HepG2 (cell line): ENCODE measurements around the gene DOCK10. TPM values are rescaled to one million over a fixed set of nuclear protein-coding genes. Genes with fewer than 3 reads are reported as not detected.

ENCODE experiments used
- ATAC-seq: fragments of 200-7000 bp; cut with Tn5 transposase; 3 replicates; pipeline ENCODE4 v1.9.1; 2020; ENCODE audit warnings: mild to moderate bottlenecking, moderate library complexity
- BruUV-seq: library from RNA; stranded (reverse); fragments of 400-500 nt; replicated peaks from 2 replicates; lab custom pipeline; 2021; lab: Mats Ljungman, UMichigan
- CTCF ChIA-PET: fragments of 300-600 bp; formaldehyde crosslinking; extraction: SDS; loops from one replicate; lab custom pipeline; 2021; ENCODE audit warnings: low total read pairs, inconsistent platforms, low intra/inter-chr PET ratio; lab: Yijun Ruan, JAX
- POLR2A ChIA-PET: fragments of 350-600 bp; sonication (Branson Sonifier 250); formaldehyde crosslinking; loops from one replicate; lab custom pipeline; 2020; ENCODE audit warnings: antibody characterized with exemption, inconsistent platforms; lab: Yijun Ruan, JAX
- DNase-seq: peaks from one replicate; pipeline ENCODE4 v3.0.0-alpha.2; 2015; ENCODE audit warnings: low spot score
- FAIRE-seq: peaks from 3 replicates; lab custom pipeline; 2011; peaks lifted over from hg19 to GRCh38; lab: Jason Lieb, UNC
- H2AFZ ChIP-seq: one replicate; pipeline ENCODE4 v1.6.1; 2011; ENCODE audit warnings: low read length, inconsistent platforms
- H3K27ac ChIP-seq: fragments of 300-600 bp; 3 replicates; pipeline ENCODE4 v1.8.0; 2011; ENCODE audit warnings: mixed run types, mild to moderate bottlenecking, mixed read lengths, low read length, inconsistent platforms; ENCODE audit not compliant: insufficient read depth; ENCODE audit errors: extremely low read length
- H3K27me3 ChIP-seq, 2 experiments: fragments of 200-600 bp in 1 of 2; 2 replicates in 1 of 2; 3 replicates in 1 of 2; pipeline versions ENCODE4 v1.6.0 to v1.8.0; 2011; ENCODE audit warnings: low read length in 2 of 2, mild to moderate bottlenecking in 2 of 2, moderate library complexity in 2 of 2, inconsistent platforms in 1 of 2; ENCODE audit not compliant: insufficient read depth in 2 of 2, control insufficient read depth in 1 of 2
- H3K36me3 ChIP-seq, 2 experiments: fragments of 200-600 bp in 1 of 2; replicated peaks in 1 of 2; 2 replicates in 1 of 2; 3 replicates in 1 of 2; pipeline versions ENCODE4 v1.5.1 to v1.8.0; 2011; ENCODE audit warnings: low read length in 2 of 2, inconsistent platforms in 1 of 2; ENCODE audit not compliant: insufficient read depth in 2 of 2, control insufficient read depth in 1 of 2
- H3K4me1 ChIP-seq: 2 replicates; pipeline ENCODE4 v1.5.1; 2012; ENCODE audit warnings: low read length, inconsistent platforms; ENCODE audit not compliant: insufficient read depth
- H3K4me2 ChIP-seq: 2 replicates; pipeline ENCODE4 v1.6.0; 2011; ENCODE audit warnings: low read depth, low read length, inconsistent platforms
- H3K4me3 ChIP-seq, 3 experiments: fragments of 200-600 bp in 1 of 3; sonication (generic), shearing (Covaris generic) in 1 of 3; replicated peaks in 1 of 3; 2 replicates each; pipeline ENCODE4 v1.5.1; 2011 to 2016; ENCODE audit warnings: low read length in 3 of 3, inconsistent platforms in 2 of 3, low read depth in 2 of 3, mild to moderate bottlenecking in 2 of 3, control low read depth in 1 of 3, mixed read lengths in 1 of 3; ENCODE audit not compliant: insufficient read depth in 1 of 3
- H3K79me2 ChIP-seq: one replicate; pipeline ENCODE4 v1.6.1; 2011; ENCODE audit warnings: low read length, inconsistent platforms; ENCODE audit not compliant: insufficient read depth
- H3K9ac ChIP-seq: 2 replicates; pipeline ENCODE4 v1.6.0; 2011; ENCODE audit warnings: mild to moderate bottlenecking, low read depth, low read length, inconsistent platforms; ENCODE audit not compliant: insufficient read depth
- H3K9me3 ChIP-seq: 2 replicates; pipeline ENCODE4 v1.5.1; 2012; ENCODE audit warnings: mild to moderate bottlenecking, low read length
- H4K20me1 ChIP-seq: 2 replicates; pipeline ENCODE4 v1.6.0; 2011; ENCODE audit warnings: inconsistent platforms, mild to moderate bottlenecking, low read length, moderate library complexity; ENCODE audit not compliant: insufficient read depth
- CBX2 ChIP-seq, 2 experiments: fragments of 200-600 bp in 1 of 2; sonication (generic); formaldehyde crosslinking in 1 of 2; IDR thresholded peaks; 2 replicates each; pipeline versions ENCODE4 v1.7.0 to v1.8.1; 2018 to 2022; ENCODE audit warnings: low read depth in 2 of 2, low read length in 1 of 2, mild to moderate bottlenecking in 1 of 2, missing genetic modification reagents in 1 of 2
- CHD4 ChIP-seq: fragments of 200-600 bp; sonication (generic); IDR thresholded peaks from 2 replicates; pipeline ENCODE4 v1.7.0; 2017; ENCODE audit warnings: mild to moderate bottlenecking, low read length, borderline replicate concordance
- RAD21 ChIP-seq: fragments of 450-650 bp; formaldehyde crosslinking; IDR thresholded peaks from 2 replicates; pipeline ENCODE4 v1.5.0; 2020; ENCODE audit warnings: mild to moderate bottlenecking
- SYNCRIP ChIP-seq: fragments of 200-400 bp; formaldehyde crosslinking; IDR thresholded peaks from 2 replicates; pipeline ENCODE4 v1.6.1; 2018; ENCODE audit warnings: mild to moderate bottlenecking, low read depth, low read length; ENCODE audit not compliant: insufficient read depth
- ZBTB44 ChIP-seq: sonication (generic); formaldehyde crosslinking; IDR thresholded peaks from 2 replicates; pipeline ENCODE4 v1.4.0; 2020; ENCODE audit warnings: missing genetic modification reagents
- ZNF296 ChIP-seq: sonication (generic); formaldehyde crosslinking; conservative IDR thresholded peaks from 2 replicates; pipeline ENCODE4 v1.5.0; 2020; ENCODE audit warnings: mild to moderate bottlenecking, missing genetic modification reagents
- WGBS: methylation state at CpG from one replicate; pipeline ENCODE4 v1.1.6; 2017; ENCODE audit warnings: low lambda C conversion rate; 5-methylcytosine and 5-hydroxymethylcytosine counted together
- in situ Hi-C: cut with HindIII; loops from 2 replicates; pipeline ENCODE4 v1.10.0; 2017; ENCODE audit warnings: low pct_unique_long_range_greater_than_20kb; ENCODE audit not compliant: extremely low pct_ligation_motif_present
- intact Hi-C: fragments of 100-400 bp; cut with micrococcal nuclease; formaldehyde crosslinking; loops from one replicate; pipeline ENCODE4 v1.10.0; 2022; ENCODE audit not compliant: unreplicated experiment
- polyA plus RNA-seq, 8 experiments: library from polyadenylated mRNA; depleted of rRNA in 3 of 8; stranded (reverse) in 7 of 8; unstranded in 1 of 8; fragments of >200 nt; fragmentation: Illumina TruSeq in 4 of 8; extraction: Trizol in 4 of 8; gene quantifications; 2 replicates each; pipeline versions ENCODE4 v1.2.1 to v1.2.3, GENCODE V29; 2011 to 2016; ENCODE audit warnings: low read depth in 4 of 8, missing spikeins in 1 of 8, mixed read lengths in 1 of 8; ENCODE audit not compliant: insufficient read depth in 1 of 8
- total RNA-seq, 5 experiments: library from RNA; depleted of rRNA; stranded (reverse); fragments of >200 nt; fragmentation: Illumina TruSeq; extraction: Trizol; gene quantifications; 2 replicates each; pipeline ENCODE4 v1.2.3, GENCODE V29; 2016; ENCODE audit warnings: low read depth in 1 of 5

Gene DOCK10
- total and polyA plus RNA-seq, 2 of the 13 experiments (the other 11 are each of a cell fraction or from before 2014, with no cell fraction given) = not detected

GRCh38 chr2:225086439-225086838, 44.2 kb upstream of the DOCK10 start (continued):
- TF ChIP-seq CBX2 (IDR thresholded peaks at IDR 0.05; ENCODE audit: low read depth, low read length) = no peak
- TF ChIP-seq CBX2 (CRISPR knock-in tag; IDR thresholded peaks at IDR 0.05; ENCODE audit: low read depth) = no peak
- no peak for TF ChIP-seq CHD4
- TF ChIP-seq SYNCRIP = no peak
- no peak for TF ChIP-seq ZNF296 (CRISPR knock-in tag)
- TF ChIP-seq RAD21 (CRISPR knock-in tag) = no peak
- TF ChIP-seq, all 625 proteins: peak for 0

- BruUV-seq = no TSS peak
- no peaks in the 10 kb centered on the region for H3K79me2 ChIP-seq
- no peaks in the 10 kb centered on the region for H3K4me1 ChIP-seq
- no peaks in the 10 kb centered on the region for H3K36me3 ChIP-seq
- TF ChIP-seq ZBTB44 (CRISPR knock-in tag) = no peak
- no peak overlapping the region for H3K9ac ChIP-seq
- ATAC-seq (no peak), DNase-seq (no peak), FAIRE-seq (no peak)
- no peaks in the 10 kb centered on the region for H3K27me3 ChIP-seq
- no peak overlapping the region for H3K27ac ChIP-seq
- intact Hi-C loops (no loop called here), in situ Hi-C loops (no loop called here)
- 34% methylated on average over 3 of the region's 3 CpGs for WGBS
- POLR2A ChIA-PET = no interaction called here
- no peak overlapping the region for H2AFZ ChIP-seq
- CTCF ChIA-PET = no interaction called here
- no peaks in the 10 kb centered on the region for H3K9me3 ChIP-seq
- H4K20me1 ChIP-seq = no peaks in the 10 kb centered on the region
- no peak overlapping the region for H3K4me2 ChIP-seq
- no peak overlapping the region for H3K4me3 ChIP-seq
These were observed 41.0 kb upstream of the DOCK10 start for GRCh38 chr2:225083276-225083675.
